HepG2 (cell line): ENCODE results near the gene C22orf39.

Experiments used
- ARHGAP35 ChIP-seq: sonication (generic); formaldehyde crosslinking; IDR thresholded peaks from 2 replicates; pipeline ENCODE4 v1.9.0; 2022; ENCODE audit warnings: mild to moderate bottlenecking, inconsistent platforms, moderate library complexity, missing genetic modification reagents, borderline replicate concordance
- EZH2 ChIP-seq: conservative IDR thresholded peaks from 2 replicates; pipeline ENCODE4 v1.6.1; 2012; ENCODE audit warnings: mild to moderate bottlenecking, low read depth, low read length, moderate library complexity
- MED13 ChIP-seq: sonication (generic); formaldehyde crosslinking; IDR thresholded peaks from 2 replicates; pipeline ENCODE4 v1.5.0; 2020; ENCODE audit warnings: missing genetic modification reagents
- POLR2A ChIP-seq, 2 experiments: IDR thresholded peaks; 2 replicates each; pipeline ENCODE4 v1.6.1; 2011; ENCODE audit warnings: low read depth in 2 of 2, low read length in 2 of 2, mild to moderate bottlenecking in 1 of 2, moderate library complexity in 1 of 2; ENCODE audit not compliant: insufficient read depth in 1 of 2
- PTBP1 ChIP-seq: fragments of 200-400 bp; formaldehyde crosslinking; IDR thresholded peaks from 2 replicates; pipeline ENCODE4 v1.6.1; 2018; ENCODE audit warnings: low read length, low read depth; ENCODE audit not compliant: poor library complexity, severe bottlenecking
- RFX5 ChIP-seq: IDR thresholded peaks from 2 replicates; pipeline ENCODE4 v1.6.1; 2011; ENCODE audit warnings: low read depth, low read length, improper control_type of control experiment
- TAF1 ChIP-seq: sonication (generic); formaldehyde crosslinking; IDR thresholded peaks from 2 replicates; pipeline ENCODE4 v1.4.0; 2020; ENCODE audit warnings: missing genetic modification reagents
- ZNF263 ChIP-seq: sonication (generic); formaldehyde crosslinking; IDR thresholded peaks from 2 replicates; pipeline ENCODE4 v1.4.0; 2020; ENCODE audit warnings: missing genetic modification reagents
- ZNF30 ChIP-seq: sonication (generic); formaldehyde crosslinking; IDR thresholded peaks from 2 replicates; pipeline ENCODE4 v1.5.0; 2020; ENCODE audit warnings: mild to moderate bottlenecking, missing genetic modification reagents
- ZNF660 ChIP-seq: sonication (generic); formaldehyde crosslinking; IDR thresholded peaks from 2 replicates; pipeline ENCODE4 v1.5.1; 2020; ENCODE audit warnings: mild to moderate bottlenecking, low read depth, missing genetic modification reagents, borderline replicate concordance
- ZSCAN20 ChIP-seq: sonication (generic); formaldehyde crosslinking; IDR thresholded peaks from 2 replicates; pipeline ENCODE4 v1.4.0; 2020; ENCODE audit warnings: missing genetic modification reagents, mild to moderate bottlenecking, borderline replicate concordance
- TF ChIP-seq, protein P1 (sequence below): IDR thresholded peaks from 2 replicates; pipeline ENCODE4 v1.6.1; 2012; ENCODE audit warnings: inconsistent platforms
- TF ChIP-seq, protein P2 (sequence below): sonication (generic); formaldehyde crosslinking; IDR thresholded peaks from 2 replicates; pipeline ENCODE4 v1.4.0; 2020; ENCODE audit warnings: mild to moderate bottlenecking, missing genetic modification reagents

DNA sequence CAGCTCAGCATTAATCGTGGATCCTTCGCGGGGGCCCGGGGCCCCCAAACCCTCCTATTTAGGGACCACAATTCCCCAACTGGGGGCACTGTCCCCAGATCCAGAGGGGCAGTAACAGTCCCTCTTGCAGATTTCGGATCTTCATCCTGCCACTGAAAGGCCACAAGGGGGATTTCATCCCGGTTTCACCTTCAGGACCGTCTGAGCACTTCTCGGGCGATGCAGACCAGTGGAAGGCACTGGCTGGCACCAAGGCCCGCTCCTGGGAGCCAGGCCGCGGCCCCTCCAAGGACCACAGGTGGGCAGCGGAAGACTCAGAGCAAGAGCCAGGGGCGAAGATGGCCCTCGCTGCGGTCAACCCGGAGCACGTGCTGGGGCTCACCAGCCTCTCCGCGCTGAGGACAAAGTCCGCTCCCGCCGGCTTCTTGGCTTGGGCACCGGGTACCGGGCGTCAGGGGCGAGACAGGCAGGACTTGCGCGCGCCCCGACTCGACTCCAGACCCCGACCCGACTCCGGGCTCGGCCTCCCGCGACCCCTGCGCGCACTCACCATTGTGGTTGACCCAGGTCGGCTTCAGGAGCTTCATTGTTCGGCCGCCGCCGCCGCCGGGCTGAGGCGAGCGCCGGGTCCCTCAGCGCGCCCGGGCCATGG is 16.5 kb downstream of the C22orf39 start:
- TF ChIP-seq ZNF263 (CRISPR knock-in tag) (0 out of 2 replicates have a peak, but pooled peaks have one; percentile 31), MED13 (CRISPR knock-in tag) (no peak), EZH2 (no peak), ZSCAN20 (no peak), ZNF30 (no peak), POLR2A (IDR thresholded peaks at IDR 0.05; ENCODE audit: insufficient read depth in 1 of 2, low read depth in 2 of 2, low read length in 2 of 2) (peak in 1 of 2 experiments; percentile 45; a peak in 2 of 4 replicates), ZNF660 (CRISPR knock-in tag) (no peak), ARHGAP35 (CRISPR knock-in tag) (no peak), RFX5 (no peak), TAF1 (CRISPR knock-in tag) (no peak), PTBP1 (no peak)
- TF ChIP-seq, protein P1, sequence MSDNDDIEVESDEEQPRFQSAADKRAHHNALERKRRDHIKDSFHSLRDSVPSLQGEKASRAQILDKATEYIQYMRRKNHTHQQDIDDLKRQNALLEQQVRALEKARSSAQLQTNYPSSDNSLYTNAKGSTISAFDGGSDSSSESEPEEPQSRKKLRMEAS: peak; percentile 95
- TF ChIP-seq, protein P2, sequence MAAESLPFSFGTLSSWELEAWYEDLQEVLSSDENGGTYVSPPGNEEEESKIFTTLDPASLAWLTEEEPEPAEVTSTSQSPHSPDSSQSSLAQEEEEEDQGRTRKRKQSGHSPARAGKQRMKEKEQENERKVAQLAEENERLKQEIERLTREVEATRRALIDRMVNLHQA: no peak
